Esophagus squamous epithelium (tissue), 5 donors: ENCODE data around the gene OXCT2. TPM values are rescaled to one million over a fixed set of nuclear protein-coding genes. Genes with fewer than 3 reads are reported as not detected.
"Not testable (repeated sequence)": the region's sequence is repeated elsewhere in the genome, so short reads cannot be mapped to it uniquely, and the experiment has no call there.

Experiments
- DNase-seq: peaks from one replicate; lab custom pipeline; 2025; lab: John Stamatoyannopoulos, UW
- H3K27ac ChIP-seq, 4 donors: fragments of 200-600 bp; sonication (generic); one replicate each; pipeline ENCODE4 v1.5.1; 2016 to 2019; ENCODE audit warnings: mild to moderate bottlenecking in 1 of 4
- H3K27me3 ChIP-seq, 4 donors: fragments of 200-600 bp; sonication (generic); 1 replicate in 3 of 4; 2 replicates in 1 of 4; pipeline versions ENCODE4 v1.5.1 to v1.6.0; 2017 to 2021; ENCODE audit warnings: antibody characterized with exemption in 1 of 4
- H3K36me3 ChIP-seq, 3 donors: fragments of 200-600 bp; sonication (generic); one replicate each; pipeline ENCODE4 v1.5.1; 2016 to 2019
- H3K4me1 ChIP-seq, 3 donors: fragments of 200-600 bp; sonication (generic); one replicate each; pipeline ENCODE4 v1.5.1; 2017 to 2019
- H3K4me3 ChIP-seq, 4 donors: fragments of 200-600 bp; sonication (generic); 1 replicate in 3 of 4; 2 replicates in 1 of 4; pipeline ENCODE4 v1.5.1; 2016 to 2019; ENCODE audit warnings: mild to moderate bottlenecking in 2 of 4, moderate library complexity in 1 of 4
- H3K9me3 ChIP-seq, 3 donors: fragments of 200-600 bp; sonication (generic); one replicate each; pipeline ENCODE4 v1.5.1; 2016 to 2019
- POLR2A ChIP-seq, 4 donors: fragments of 450-650 bp; IDR thresholded peaks; one replicate each; pipeline ENCODE4 v1.6.1; 2017; ENCODE audit warnings: antibody characterized with exemption in 4 of 4, mild to moderate bottlenecking in 4 of 4, moderate library complexity in 3 of 4
- WGBS, 2 donors: methylation state at CpG; one replicate each; pipeline ENCODE4 v1.1.5; 2018; 5-methylcytosine and 5-hydroxymethylcytosine counted together
- intact Hi-C: fragments of 100-400 bp; cut with DNase I; formaldehyde crosslinking; loops from one replicate; pipeline ENCODE4 v1.15.0; 2022
- total RNA-seq, 4 donors: library from RNA; depleted of rRNA; stranded (reverse); fragments of >200 nt; gene quantifications; one replicate each; pipeline ENCODE4 v1.1.0, GENCODE V29; 2016
- TF ChIP-seq, protein P1 (sequence below), 6 experiments: fragments of 450-650 bp in 4 of 6; fragments of 200-600 bp in 2 of 6; sonication (generic) in 2 of 6; IDR thresholded peaks; one replicate each; pipeline ENCODE4 v1.5.1; 2016 to 2019; ENCODE audit warnings: antibody characterized with exemption in 6 of 6, mild to moderate bottlenecking in 4 of 6, moderate library complexity in 4 of 6
- donor health status: DM: yes; HTN: yes; CAD: no.

The OXCT2 gene
- total RNA-seq, 4 donors from 2014 or later = 0.19 to 0.48 TPM; not detected in 2

DNA sequence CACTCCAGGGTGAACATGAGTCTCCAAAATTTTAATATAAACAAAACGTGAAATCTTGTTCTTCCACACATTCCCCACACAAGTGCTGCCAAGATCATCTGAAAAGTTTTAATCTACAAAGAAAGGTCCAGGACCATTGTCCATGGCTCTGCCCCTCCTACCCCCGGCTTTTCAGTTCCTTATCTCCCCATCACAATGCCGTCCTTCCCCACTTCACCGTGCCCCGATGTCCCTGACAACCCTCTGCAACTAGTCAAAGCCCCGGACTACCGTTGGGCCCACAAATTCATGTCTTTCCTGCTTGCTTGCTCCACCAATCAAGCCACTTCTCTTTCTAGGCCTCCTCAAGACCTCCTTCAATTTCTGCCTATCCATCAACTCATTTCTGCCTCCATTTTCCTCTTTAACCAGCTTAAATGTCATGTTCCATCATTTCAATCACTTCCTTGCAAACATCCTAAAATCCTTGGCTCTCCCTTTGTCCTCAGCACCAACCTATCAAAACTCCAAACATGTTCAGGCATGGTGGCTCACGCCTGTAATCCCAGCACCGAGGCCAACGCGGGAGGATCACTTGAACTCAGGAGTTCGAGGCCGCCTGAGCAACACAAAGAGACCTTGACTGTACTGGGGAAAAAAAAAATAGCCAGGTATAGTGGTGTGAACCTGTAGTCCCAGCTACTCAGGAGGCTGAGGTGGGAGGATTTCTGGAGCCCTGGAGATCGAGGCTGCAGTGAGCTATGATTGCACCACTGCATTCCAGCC lies 31.5 kb upstream of the OXCT2 start:
- H3K4me1 ChIP-seq = peaks cover 0 to 12% (median 5%) of the 10 kb centered on the region in 3 donors
- intact Hi-C loops = no loop called here
- H3K9me3 ChIP-seq = no peaks in the 10 kb centered on the region
- H3K4me3 ChIP-seq = no peak overlapping the region
- no peaks in the 10 kb centered on the region for H3K27me3 ChIP-seq
- H3K27ac ChIP-seq = no peak overlapping the region
- no peak for TF ChIP-seq POLR2A (IDR thresholded peaks at IDR 0.05)
- TF ChIP-seq, protein P1, sequence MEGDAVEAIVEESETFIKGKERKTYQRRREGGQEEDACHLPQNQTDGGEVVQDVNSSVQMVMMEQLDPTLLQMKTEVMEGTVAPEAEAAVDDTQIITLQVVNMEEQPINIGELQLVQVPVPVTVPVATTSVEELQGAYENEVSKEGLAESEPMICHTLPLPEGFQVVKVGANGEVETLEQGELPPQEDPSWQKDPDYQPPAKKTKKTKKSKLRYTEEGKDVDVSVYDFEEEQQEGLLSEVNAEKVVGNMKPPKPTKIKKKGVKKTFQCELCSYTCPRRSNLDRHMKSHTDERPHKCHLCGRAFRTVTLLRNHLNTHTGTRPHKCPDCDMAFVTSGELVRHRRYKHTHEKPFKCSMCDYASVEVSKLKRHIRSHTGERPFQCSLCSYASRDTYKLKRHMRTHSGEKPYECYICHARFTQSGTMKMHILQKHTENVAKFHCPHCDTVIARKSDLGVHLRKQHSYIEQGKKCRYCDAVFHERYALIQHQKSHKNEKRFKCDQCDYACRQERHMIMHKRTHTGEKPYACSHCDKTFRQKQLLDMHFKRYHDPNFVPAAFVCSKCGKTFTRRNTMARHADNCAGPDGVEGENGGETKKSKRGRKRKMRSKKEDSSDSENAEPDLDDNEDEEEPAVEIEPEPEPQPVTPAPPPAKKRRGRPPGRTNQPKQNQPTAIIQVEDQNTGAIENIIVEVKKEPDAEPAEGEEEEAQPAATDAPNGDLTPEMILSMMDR (IDR thresholded peaks at IDR 0.05) = no peak
- WGBS, 2 donors = 63 to 74% methylated on average over 8 to 14 of the region's 14 CpGs
- DNase-seq = no peak
- H3K36me3 ChIP-seq = no peaks in the 10 kb centered on the region

DNA sequence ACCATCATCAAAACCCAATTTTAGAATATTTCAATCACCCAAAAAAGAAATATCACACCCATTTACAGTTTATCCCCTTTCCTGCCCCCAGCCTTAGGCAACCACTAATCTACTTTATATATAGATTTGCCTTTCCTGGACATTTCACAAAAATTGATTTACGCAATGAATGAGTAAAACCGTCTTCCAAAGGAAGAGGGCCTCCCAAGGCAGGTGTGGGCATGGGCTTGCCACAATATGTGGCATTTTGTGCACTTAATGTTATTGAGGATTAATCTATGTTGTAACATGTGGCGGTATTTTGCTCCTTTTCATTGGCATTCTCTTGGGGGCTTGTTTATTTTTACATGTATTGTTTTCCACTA lies 29.3 kb upstream of the OXCT2 start:
- TF ChIP-seq, protein P1 (IDR thresholded peaks at IDR 0.05) = no peak
- TF ChIP-seq POLR2A (IDR thresholded peaks at IDR 0.05) = no peak
- Histone ChIP-seq H3K36me3 (no peaks in the 10 kb centered on the region), H3K4me1 (peaks cover 0 to 12% (median 5%) of the 10 kb centered on the region in 3 donors), H3K4me3 (no peak overlapping the region), H3K27me3 (no peaks in the 10 kb centered on the region), H3K27ac (no peak overlapping the region), H3K9me3 (no peaks in the 10 kb centered on the region)
- intact Hi-C loops = no loop called here
- DNase-seq = no peak
- 31 to 43% methylated on average over 3 of the region's 3 CpGs for WGBS, 2 donors

DNA sequence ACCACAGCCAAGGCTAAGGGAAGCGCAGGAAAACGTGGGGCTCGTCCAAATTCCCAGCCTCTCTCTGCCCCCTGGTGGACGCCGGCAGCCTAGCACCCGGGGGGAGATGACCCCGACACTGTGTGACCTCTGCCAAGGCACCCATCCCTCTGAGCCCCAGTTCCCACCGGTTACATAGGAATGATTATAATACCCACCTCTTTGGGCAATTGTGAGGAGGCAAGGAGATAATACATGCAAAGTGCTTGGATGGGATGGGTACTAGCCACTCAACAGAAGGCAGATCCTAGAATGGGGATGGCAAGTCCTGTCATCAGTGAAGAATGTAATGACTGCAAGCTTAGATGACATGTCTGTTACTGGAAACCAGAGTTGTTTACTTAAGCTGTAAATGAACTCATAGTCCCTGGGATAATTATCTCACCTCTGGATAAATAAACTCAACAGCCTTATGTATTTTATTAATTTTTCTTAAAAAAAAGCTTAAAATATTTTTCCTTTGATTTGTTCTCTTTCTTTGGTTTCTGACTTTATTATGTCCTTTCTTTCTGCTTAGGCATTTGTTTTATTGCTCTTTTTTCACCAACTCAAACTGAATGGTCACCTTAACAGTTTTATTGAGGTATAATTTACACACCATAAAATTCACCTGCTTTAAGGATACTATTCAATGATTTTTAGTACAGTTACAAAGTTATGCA lies 28.8 kb upstream of the OXCT2 start:
- no peak for TF ChIP-seq POLR2A (IDR thresholded peaks at IDR 0.05)
- TF ChIP-seq, protein P1 (IDR thresholded peaks at IDR 0.05) = peak; percentile 75 to 92 (median 87)
- no peaks in the 10 kb centered on the region for H3K36me3 ChIP-seq
- intact Hi-C loops = no loop called here
- no peak for DNase-seq
- H3K4me3 ChIP-seq = peak overlapping the region in 1 of 4 donors; percentile 35
- WGBS, 2 donors = 0 to 8% methylated on average over 3 to 5 of the region's 8 CpGs
- H3K27me3 ChIP-seq = no peaks in the 10 kb centered on the region
- no peaks in the 10 kb centered on the region for H3K9me3 ChIP-seq
- H3K4me1 ChIP-seq = peaks cover 0 to 12% (median 5%) of the 10 kb centered on the region in 3 donors
- peak overlapping the region in 2 of 4 donors; percentile 25 to 63 for H3K27ac ChIP-seq

DNA sequence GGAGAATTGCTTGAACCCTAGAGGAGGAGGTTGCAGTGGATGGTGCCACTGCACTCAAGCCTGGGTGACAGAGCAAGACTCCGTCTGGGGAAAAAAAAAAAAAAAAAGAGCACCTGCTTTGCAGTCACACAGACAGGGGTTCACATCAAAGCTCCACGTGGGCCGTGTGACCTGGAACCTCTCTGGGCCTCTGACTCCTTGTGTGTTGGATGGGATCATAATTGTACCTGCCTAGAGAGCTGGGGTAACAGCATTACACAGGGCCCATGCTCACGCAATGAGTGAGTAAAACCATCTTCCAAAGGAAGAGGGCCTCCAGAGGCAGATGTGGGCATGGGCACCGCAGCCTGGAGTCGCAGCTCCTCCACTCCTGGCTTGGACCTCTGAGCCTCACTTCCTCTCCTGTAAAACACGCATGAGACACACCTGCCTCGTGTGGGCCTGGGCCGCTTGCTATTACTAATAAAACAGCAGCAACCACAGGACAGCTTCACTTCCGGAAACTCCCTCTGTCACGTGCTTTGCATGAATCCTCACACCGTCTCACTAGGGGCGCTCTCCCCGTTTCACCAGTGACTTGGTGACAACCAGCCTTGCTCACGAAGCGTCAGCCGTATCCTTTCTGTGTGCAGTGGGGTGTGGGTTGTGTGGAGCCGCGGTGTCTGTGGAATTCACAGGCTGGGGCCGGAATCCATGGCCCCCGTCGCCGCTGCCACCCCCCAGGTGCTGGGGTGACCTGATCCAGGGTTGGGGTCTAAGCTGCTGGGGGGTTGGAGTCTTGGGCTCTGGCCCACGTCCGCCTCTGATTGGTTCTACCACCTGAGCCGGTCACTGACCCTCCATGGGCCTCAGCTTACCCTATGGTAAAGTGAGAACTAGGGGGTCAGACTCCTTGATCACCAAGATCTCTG lies 28.0 kb upstream of the OXCT2 start:
- H3K36me3 ChIP-seq, H3K9me3 ChIP-seq, intact Hi-C loops, H3K27me3 ChIP-seq: not testable (repeated sequence)
- TF ChIP-seq, protein P1 (IDR thresholded peaks at IDR 0.05) = peak in 1 of 6 experiments; percentile 23
- peak in 1 of 4 donors; percentile 41 for TF ChIP-seq POLR2A (IDR thresholded peaks at IDR 0.05)
- peak; percentile 89 for DNase-seq
- WGBS, 2 donors = 48 to 57% methylated on average over 11 to 15 of the region's 26 CpGs
- H3K4me1 ChIP-seq = peaks cover 0 to 12% (median 5%) of the 10 kb centered on the region in 3 donors
- H3K4me3 ChIP-seq = peak overlapping the region in 1 of 4 donors; percentile 35
- peak overlapping the region in 2 of 4 donors; percentile 54 to 63 for H3K27ac ChIP-seq
